Activated effector memory CD4-positive, alpha-beta T cell treated with anti-CD3 and anti-CD28 coated beads, Interleukin-2, amount 50 U/mL, for 16 hours (primary cell): ENCODE results near the gene ATF6.

Experiments
- DNase-seq: peaks from one replicate; pipeline ENCODE4 v3.0.0-alpha.2; 2020

ATF6 gene

GRCh38 chr1:161838885-161839284 is 72.8 kb downstream of the ATF6 start:
- DNase-seq: no peak

- no peak for DNase-seq
Observed at GRCh38 chr1:161839591-161839990, 73.5 kb downstream of the ATF6 start.

GRCh38 chr1:161840363-161840762 is 74.2 kb downstream of the ATF6 start:
- DNase-seq: no peak

- DNase-seq: no peak
Observed at GRCh38 chr1:161843156-161843555, 77.0 kb downstream of the ATF6 start.

- DNase-seq: no peak
Observed at GRCh38 chr1:161844696-161845095, 78.6 kb downstream of the ATF6 start.

GRCh38 chr1:161848676-161849075 is 82.6 kb downstream of the ATF6 start:
- no peak for DNase-seq

GRCh38 chr1:161849518-161849917 is 83.4 kb downstream of the ATF6 start:
- no peak for DNase-seq

- no peak for DNase-seq
Observed at GRCh38 chr1:161855260-161855659, 89.1 kb downstream of the ATF6 start.

GRCh38 chr1:161858271-161858670 is 92.2 kb downstream of the ATF6 start:
- no peak for DNase-seq

GRCh38 chr1:161863549-161863948 is 97.4 kb downstream of the ATF6 start:
- no peak for DNase-seq

GRCh38 chr1:161864577-161864976 is 98.5 kb downstream of the ATF6 start:
- no peak for DNase-seq

- DNase-seq: no peak
Observed at GRCh38 chr1:161866241-161866640, 100.1 kb downstream of the ATF6 start.

- no peak for DNase-seq
Observed at GRCh38 chr1:161868832-161869231, 102.7 kb downstream of the ATF6 start.

- DNase-seq: no peak
Observed at GRCh38 chr1:161869291-161869690, 103.2 kb downstream of the ATF6 start.

GRCh38 chr1:161872506-161872905 is 106.4 kb downstream of the ATF6 start:
- DNase-seq: no peak

- no peak for DNase-seq
Observed at GRCh38 chr1:161879261-161879660, 113.1 kb downstream of the ATF6 start.

- no peak for DNase-seq
Observed at GRCh38 chr1:161884475-161884874, 118.4 kb downstream of the ATF6 start.

- DNase-seq: no peak
Observed at GRCh38 chr1:161885003-161885402, 118.9 kb downstream of the ATF6 start.

- no peak for DNase-seq
Observed at GRCh38 chr1:161885759-161886158, 119.6 kb downstream of the ATF6 start.

GRCh38 chr1:161886589-161886988 is 120.5 kb downstream of the ATF6 start:
- DNase-seq: no peak

GRCh38 chr1:161887730-161888287 is 121.7 kb downstream of the ATF6 start:
- DNase-seq: no peak

- DNase-seq: no peak
Observed at GRCh38 chr1:161890574-161890973, 124.5 kb downstream of the ATF6 start.

- DNase-seq: no peak
Observed at GRCh38 chr1:161899091-161899490, 133.0 kb downstream of the ATF6 start.

- DNase-seq: no peak
Observed at GRCh38 chr1:161900160-161900559, 134.0 kb downstream of the ATF6 start.

GRCh38 chr1:161902182-161902581 is 136.1 kb downstream of the ATF6 start:
- no peak for DNase-seq
